Esophagus muscularis mucosa (tissue), 4 donors: ENCODE data around the gene HDLBP. TPM values are rescaled to one million over a fixed set of nuclear protein-coding genes. Genes with fewer than 3 reads are reported as not detected.

Source experiments
- DNase-seq: peaks from one replicate; pipeline ENCODE4 v3.0.0-alpha.2; 2017; ENCODE audit errors: extremely low spot score
- H3K27ac ChIP-seq, 4 donors: fragments of 200-600 bp; sonication (generic); replicated peaks in 1 of 4; 1 replicate in 3 of 4; 2 replicates in 1 of 4; pipeline ENCODE4 v1.5.1; 2016 to 2019; ENCODE audit warnings: mild to moderate bottlenecking in 1 of 4
- H3K27me3 ChIP-seq, 4 donors: fragments of 200-600 bp; sonication (generic); one replicate each; pipeline versions ENCODE4 v1.5.1 to v1.6.0; 2016 to 2019
- H3K36me3 ChIP-seq, 4 donors: fragments of 200-600 bp; sonication (generic); one replicate each; pipeline ENCODE4 v1.5.1; 2016 to 2019
- H3K4me1 ChIP-seq, 4 donors: fragments of 200-600 bp; sonication (generic); one replicate each; pipeline ENCODE4 v1.5.1; 2016 to 2019
- H3K4me3 ChIP-seq, 4 donors: fragments of 200-600 bp; sonication (generic); 1 replicate in 2 of 4; 2 replicates in 2 of 4; pipeline ENCODE4 v1.5.1; 2016 to 2019; ENCODE audit warnings: mild to moderate bottlenecking in 4 of 4, moderate library complexity in 1 of 4
- H3K9me3 ChIP-seq, 4 donors: fragments of 200-600 bp; sonication (generic); 1 replicate in 3 of 4; 2 replicates in 1 of 4; pipeline ENCODE4 v1.5.1; 2016 to 2019
- EP300 ChIP-seq: sonication (generic); formaldehyde crosslinking; IDR thresholded peaks from one replicate; pipeline ENCODE4 v1.6.1; 2017; ENCODE audit warnings: antibody characterized with exemption
- POLR2A ChIP-seq: fragments of 450-650 bp; IDR thresholded peaks from one replicate; pipeline ENCODE4 v1.6.1; 2017; ENCODE audit warnings: antibody characterized with exemption, moderate library complexity, mild to moderate bottlenecking, low read depth
- POLR2AphosphoS5 ChIP-seq, 2 donors: sonication (generic); formaldehyde crosslinking; IDR thresholded peaks; one replicate each; pipeline ENCODE4 v1.6.1; 2017; ENCODE audit warnings: antibody characterized with exemption in 2 of 2
- WGBS: methylation state at CpG from one replicate; pipeline ENCODE4 v1.1.5; 2018; 5-methylcytosine and 5-hydroxymethylcytosine counted together
- intact Hi-C: fragments of 100-400 bp; cut with DNase I; formaldehyde crosslinking; loops from one replicate; pipeline ENCODE4 v1.15.1; 2023
- total RNA-seq, 4 donors: library from RNA; depleted of rRNA; stranded (reverse); fragments of >200 nt; gene quantifications; one replicate each; pipeline versions ENCODE4 v1.1.0 to v1.2.1, GENCODE V29; 2016
- TF ChIP-seq, protein P1 (sequence below), 3 experiments: fragments of 200-600 bp in 2 of 3; fragments of 450-650 bp in 1 of 3; sonication (generic) in 2 of 3; IDR thresholded peaks; one replicate each; pipeline ENCODE4 v1.5.1; 2017 to 2019; ENCODE audit warnings: antibody characterized with exemption in 3 of 3, mild to moderate bottlenecking in 2 of 3, moderate library complexity in 1 of 3

HDLBP gene
- total RNA-seq, 4 donors from 2014 or later, result 263 to 479 (median 304) TPM

DNA sequence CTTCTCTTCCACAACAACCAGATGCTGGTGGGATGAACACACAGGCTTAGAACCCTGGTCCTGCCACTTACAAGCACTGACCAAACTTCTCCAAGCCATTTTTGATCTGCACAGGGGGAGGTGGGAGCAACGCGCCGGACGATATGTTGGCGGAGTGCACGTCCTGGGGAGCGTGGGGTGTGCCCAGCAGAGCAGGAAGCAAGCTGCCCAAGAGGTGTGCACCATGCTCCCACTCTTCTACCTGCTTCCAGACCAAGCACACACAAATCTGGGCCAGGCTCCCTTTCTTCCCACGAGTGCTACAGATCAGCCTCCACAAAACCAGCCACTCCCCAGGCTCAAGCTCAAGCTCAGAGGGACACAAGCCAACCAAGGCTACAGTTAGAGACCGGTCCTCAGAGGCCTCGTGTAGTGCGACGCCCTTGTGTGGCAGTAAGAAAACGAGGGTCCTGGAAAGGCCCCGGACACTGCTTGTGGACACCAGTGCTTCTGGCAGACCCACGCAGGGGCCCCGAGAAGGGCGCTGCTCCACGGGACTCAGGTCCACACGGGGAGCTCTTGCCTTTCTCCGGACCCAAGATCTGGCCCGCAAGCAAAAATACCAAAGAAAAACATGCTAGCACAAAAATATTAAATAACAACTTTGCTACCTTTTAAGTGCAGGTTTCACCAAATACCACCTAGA is 75.0 kb downstream of the HDLBP start:
- WGBS, result 90% methylated on average over 14 of the region's 21 CpGs
- no peak for TF ChIP-seq POLR2AphosphoS5 (IDR thresholded peaks at IDR 0.05)
- TF ChIP-seq, protein P1, sequence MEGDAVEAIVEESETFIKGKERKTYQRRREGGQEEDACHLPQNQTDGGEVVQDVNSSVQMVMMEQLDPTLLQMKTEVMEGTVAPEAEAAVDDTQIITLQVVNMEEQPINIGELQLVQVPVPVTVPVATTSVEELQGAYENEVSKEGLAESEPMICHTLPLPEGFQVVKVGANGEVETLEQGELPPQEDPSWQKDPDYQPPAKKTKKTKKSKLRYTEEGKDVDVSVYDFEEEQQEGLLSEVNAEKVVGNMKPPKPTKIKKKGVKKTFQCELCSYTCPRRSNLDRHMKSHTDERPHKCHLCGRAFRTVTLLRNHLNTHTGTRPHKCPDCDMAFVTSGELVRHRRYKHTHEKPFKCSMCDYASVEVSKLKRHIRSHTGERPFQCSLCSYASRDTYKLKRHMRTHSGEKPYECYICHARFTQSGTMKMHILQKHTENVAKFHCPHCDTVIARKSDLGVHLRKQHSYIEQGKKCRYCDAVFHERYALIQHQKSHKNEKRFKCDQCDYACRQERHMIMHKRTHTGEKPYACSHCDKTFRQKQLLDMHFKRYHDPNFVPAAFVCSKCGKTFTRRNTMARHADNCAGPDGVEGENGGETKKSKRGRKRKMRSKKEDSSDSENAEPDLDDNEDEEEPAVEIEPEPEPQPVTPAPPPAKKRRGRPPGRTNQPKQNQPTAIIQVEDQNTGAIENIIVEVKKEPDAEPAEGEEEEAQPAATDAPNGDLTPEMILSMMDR (IDR thresholded peaks at IDR 0.05), result no peak
- TF ChIP-seq POLR2A, result no peak
- TF ChIP-seq EP300, result no peak
- intact Hi-C loops, result loop anchor here (1.0 kb wide), 1 partner anchor 19 kb away; no protein-coding TSS in a partner anchor
- Histone ChIP-seq H3K4me3 (no peak overlapping the region), H3K36me3 (peaks cover 90 to 100% (median 100%) of the 10 kb centered on the region in 4 donors), H3K9me3 (no peaks in the 10 kb centered on the region), H3K27ac (no peak overlapping the region), H3K27me3 (no peaks in the 10 kb centered on the region), H3K4me1 (no peaks in the 10 kb centered on the region)
- DNase-seq, result no peak

DNA sequence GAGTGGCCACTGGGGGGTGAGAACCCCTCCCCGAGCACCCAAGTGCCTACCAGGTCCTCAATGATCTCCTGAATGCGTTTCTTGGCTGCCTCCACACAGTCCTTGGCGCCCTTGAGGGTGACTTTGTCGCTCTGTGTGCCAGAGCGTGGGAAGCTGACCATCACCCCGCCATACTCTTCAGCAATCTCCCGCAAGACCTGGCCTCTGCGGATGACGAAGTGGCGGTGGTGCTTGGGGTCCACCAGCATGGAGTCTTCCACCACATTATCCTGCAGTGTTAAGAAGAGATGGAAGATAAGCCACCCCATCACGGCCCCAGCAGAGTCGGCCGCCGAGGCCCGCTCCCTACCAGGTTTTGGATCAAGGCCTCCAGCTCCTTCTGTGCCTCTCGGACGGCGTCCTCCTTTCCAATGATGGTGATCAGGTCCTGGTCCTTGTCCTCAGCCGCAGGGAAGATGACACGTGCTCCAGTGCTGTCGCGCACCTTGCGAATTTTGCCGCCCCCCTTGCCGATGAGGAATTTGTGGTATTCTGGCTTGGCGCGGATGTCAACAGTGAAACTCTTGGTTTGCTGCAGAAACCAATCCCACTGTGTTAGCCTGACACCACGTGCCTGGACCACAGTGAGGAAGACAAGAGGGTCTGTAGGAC is 75.8 kb downstream of the HDLBP start:
- no peak for DNase-seq
- intact Hi-C loops, result loop anchor here (1.0 kb wide), 1 partner anchor 18 kb away; no protein-coding TSS in a partner anchor
- peaks cover 90 to 100% (median 100%) of the 10 kb centered on the region in 4 donors for H3K36me3 ChIP-seq

DNA sequence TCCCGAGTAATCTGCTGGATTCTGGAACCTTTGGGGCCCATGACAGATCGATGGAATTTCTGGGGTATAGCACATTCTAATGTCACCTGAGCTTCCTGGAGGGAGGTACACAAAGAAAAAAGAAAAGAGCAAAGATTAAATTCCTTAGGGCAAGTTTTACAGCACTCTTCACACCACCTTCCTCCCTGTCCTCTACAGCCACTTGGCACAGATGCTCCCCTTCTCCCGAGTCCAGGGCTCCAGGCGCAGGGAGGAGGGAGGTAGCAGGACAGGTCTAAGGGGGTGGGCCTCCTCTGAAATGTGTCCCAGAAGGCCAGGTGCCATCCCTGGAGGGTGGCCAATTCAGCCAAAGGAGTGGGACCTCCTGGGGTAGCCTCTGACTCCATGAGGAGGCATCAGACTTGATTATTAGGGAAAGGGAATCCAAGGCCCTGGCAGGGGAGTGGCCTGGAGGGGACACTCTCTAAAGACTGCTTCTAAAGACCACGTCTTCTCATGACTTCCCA is 76.7 kb downstream of the HDLBP start:
- H3K4me1 ChIP-seq, result no peaks in the 10 kb centered on the region
- TF ChIP-seq POLR2AphosphoS5 (IDR thresholded peaks at IDR 0.05), result no peak
- no peak for TF ChIP-seq EP300
- TF ChIP-seq, protein P1 (IDR thresholded peaks at IDR 0.05), result no peak
- TF ChIP-seq POLR2A, result no peak
- H3K4me3 ChIP-seq, result no peak overlapping the region
- DNase-seq, result no peak
- intact Hi-C loops, result no loop called here
- H3K36me3 ChIP-seq, result peaks cover 91 to 100% (median 100%) of the 10 kb centered on the region in 4 donors
- H3K27ac ChIP-seq, result no peak overlapping the region
- H3K9me3 ChIP-seq, result no peaks in the 10 kb centered on the region
- 75% methylated on average over 5 of the region's 5 CpGs for WGBS
- H3K27me3 ChIP-seq, result no peaks in the 10 kb centered on the region

More for the DNA sequence above, 75.8 kb downstream of the HDLBP start:
- no peak overlapping the region for H3K4me3 ChIP-seq
- H3K27me3 ChIP-seq, result no peaks in the 10 kb centered on the region
- no peaks in the 10 kb centered on the region for H3K9me3 ChIP-seq
- 94% methylated on average over 27 of the region's 28 CpGs for WGBS
- H3K4me1 ChIP-seq, result no peaks in the 10 kb centered on the region
- no peak for TF ChIP-seq POLR2A
- TF ChIP-seq EP300, result no peak
- no peak for TF ChIP-seq POLR2AphosphoS5 (IDR thresholded peaks at IDR 0.05)
- TF ChIP-seq, protein P1 (IDR thresholded peaks at IDR 0.05), result no peak
- no peak overlapping the region for H3K27ac ChIP-seq

DNA sequence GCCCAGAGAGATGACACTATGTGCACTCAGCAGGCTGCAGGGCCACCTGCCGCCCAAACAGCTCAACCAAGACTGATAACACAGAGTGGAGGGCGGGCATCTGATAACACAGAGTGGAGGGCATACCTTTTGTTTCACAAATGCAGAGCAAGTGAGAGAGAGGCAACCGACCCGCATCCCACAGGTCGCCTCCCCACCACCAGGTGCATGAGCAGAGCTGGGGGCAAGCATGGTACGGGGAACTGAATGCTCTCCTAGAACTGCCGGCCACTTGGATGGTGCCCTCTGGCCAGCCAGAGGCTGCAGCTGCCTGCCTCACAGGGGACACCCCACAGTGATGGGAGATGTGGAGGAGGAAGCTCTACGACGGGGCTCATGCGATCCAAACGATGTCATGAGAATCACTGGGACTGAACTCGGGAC is 77.5 kb downstream of the HDLBP start:
- Histone ChIP-seq H3K9me3 (no peaks in the 10 kb centered on the region), H3K27me3 (no peaks in the 10 kb centered on the region), H3K36me3 (peaks cover 91 to 100% (median 100%) of the 10 kb centered on the region in 4 donors), H3K4me3 (no peak overlapping the region), H3K4me1 (no peaks in the 10 kb centered on the region), H3K27ac (no peak overlapping the region)
- 86% methylated on average over 9 of the region's 12 CpGs for WGBS
- DNase-seq, result no peak
- intact Hi-C loops, result no loop called here
- TF ChIP-seq, protein P1 (IDR thresholded peaks at IDR 0.05), result no peak
- TF ChIP-seq POLR2A (no peak), EP300 (no peak)
